Neural cell (in vitro differentiated cells): ENCODE measurements around the gene PLSCR5.

ENCODE experiments used
- EP300 ChIP-seq: fragments of 450-650 bp; conservative IDR thresholded peaks from 2 replicates; pipeline ENCODE4 v1.6.1; 2014; ENCODE audit warnings: antibody characterized with exemption, mild to moderate bottlenecking, moderate library complexity; ENCODE audit not compliant: poor library complexity, severe bottlenecking
- EZH2 ChIP-seq: fragments of 200-600, 300-800 bp; shearing (Covaris generic), sonication (generic); IDR thresholded peaks from 2 replicates; pipeline ENCODE4 v1.6.1; 2014; ENCODE audit warnings: antibody characterized with exemption, low read length, borderline replicate concordance, mild to moderate bottlenecking; ENCODE audit not compliant: insufficient read depth, poor library complexity, severe bottlenecking
- POLR2AphosphoS5 ChIP-seq: IDR thresholded peaks from 2 replicates; pipeline ENCODE4 v1.6.1; 2012
- RAD21 ChIP-seq: fragments of 450-650 bp; conservative IDR thresholded peaks from 2 replicates; pipeline ENCODE4 v1.6.1; 2014; ENCODE audit warnings: antibody characterized with exemption, mild to moderate bottlenecking, moderate library complexity
- TAF1 ChIP-seq: IDR thresholded peaks from 2 replicates; pipeline ENCODE4 v1.6.1; 2012; ENCODE audit warnings: low read depth
- TF ChIP-seq, protein P1 (sequence below): IDR thresholded peaks from 2 replicates; pipeline ENCODE4 v1.6.1; 2012; ENCODE audit warnings: borderline replicate concordance
- TF ChIP-seq, protein P2 (sequence below): fragments of 450-650 bp; IDR thresholded peaks from 2 replicates; pipeline ENCODE4 v1.5.1; 2014; ENCODE audit warnings: antibody characterized with exemption, mild to moderate bottlenecking, moderate library complexity; ENCODE audit not compliant: poor library complexity, severe bottlenecking

GRCh38 chr3:146536681-146537080 lies 68.5 kb downstream of the PLSCR5 start:
- TF ChIP-seq, protein P1, sequence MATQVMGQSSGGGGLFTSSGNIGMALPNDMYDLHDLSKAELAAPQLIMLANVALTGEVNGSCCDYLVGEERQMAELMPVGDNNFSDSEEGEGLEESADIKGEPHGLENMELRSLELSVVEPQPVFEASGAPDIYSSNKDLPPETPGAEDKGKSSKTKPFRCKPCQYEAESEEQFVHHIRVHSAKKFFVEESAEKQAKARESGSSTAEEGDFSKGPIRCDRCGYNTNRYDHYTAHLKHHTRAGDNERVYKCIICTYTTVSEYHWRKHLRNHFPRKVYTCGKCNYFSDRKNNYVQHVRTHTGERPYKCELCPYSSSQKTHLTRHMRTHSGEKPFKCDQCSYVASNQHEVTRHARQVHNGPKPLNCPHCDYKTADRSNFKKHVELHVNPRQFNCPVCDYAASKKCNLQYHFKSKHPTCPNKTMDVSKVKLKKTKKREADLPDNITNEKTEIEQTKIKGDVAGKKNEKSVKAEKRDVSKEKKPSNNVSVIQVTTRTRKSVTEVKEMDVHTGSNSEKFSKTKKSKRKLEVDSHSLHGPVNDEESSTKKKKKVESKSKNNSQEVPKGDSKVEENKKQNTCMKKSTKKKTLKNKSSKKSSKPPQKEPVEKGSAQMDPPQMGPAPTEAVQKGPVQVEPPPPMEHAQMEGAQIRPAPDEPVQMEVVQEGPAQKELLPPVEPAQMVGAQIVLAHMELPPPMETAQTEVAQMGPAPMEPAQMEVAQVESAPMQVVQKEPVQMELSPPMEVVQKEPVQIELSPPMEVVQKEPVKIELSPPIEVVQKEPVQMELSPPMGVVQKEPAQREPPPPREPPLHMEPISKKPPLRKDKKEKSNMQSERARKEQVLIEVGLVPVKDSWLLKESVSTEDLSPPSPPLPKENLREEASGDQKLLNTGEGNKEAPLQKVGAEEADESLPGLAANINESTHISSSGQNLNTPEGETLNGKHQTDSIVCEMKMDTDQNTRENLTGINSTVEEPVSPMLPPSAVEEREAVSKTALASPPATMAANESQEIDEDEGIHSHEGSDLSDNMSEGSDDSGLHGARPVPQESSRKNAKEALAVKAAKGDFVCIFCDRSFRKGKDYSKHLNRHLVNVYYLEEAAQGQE = no peak
- TF ChIP-seq, protein P2, sequence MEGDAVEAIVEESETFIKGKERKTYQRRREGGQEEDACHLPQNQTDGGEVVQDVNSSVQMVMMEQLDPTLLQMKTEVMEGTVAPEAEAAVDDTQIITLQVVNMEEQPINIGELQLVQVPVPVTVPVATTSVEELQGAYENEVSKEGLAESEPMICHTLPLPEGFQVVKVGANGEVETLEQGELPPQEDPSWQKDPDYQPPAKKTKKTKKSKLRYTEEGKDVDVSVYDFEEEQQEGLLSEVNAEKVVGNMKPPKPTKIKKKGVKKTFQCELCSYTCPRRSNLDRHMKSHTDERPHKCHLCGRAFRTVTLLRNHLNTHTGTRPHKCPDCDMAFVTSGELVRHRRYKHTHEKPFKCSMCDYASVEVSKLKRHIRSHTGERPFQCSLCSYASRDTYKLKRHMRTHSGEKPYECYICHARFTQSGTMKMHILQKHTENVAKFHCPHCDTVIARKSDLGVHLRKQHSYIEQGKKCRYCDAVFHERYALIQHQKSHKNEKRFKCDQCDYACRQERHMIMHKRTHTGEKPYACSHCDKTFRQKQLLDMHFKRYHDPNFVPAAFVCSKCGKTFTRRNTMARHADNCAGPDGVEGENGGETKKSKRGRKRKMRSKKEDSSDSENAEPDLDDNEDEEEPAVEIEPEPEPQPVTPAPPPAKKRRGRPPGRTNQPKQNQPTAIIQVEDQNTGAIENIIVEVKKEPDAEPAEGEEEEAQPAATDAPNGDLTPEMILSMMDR = no peak
- TF ChIP-seq EZH2 (no peak), EP300 (no peak), TAF1 (no peak), RAD21 (no peak), POLR2AphosphoS5 (no peak)
